ENCODE results near the gene C5orf15.

DNA sequence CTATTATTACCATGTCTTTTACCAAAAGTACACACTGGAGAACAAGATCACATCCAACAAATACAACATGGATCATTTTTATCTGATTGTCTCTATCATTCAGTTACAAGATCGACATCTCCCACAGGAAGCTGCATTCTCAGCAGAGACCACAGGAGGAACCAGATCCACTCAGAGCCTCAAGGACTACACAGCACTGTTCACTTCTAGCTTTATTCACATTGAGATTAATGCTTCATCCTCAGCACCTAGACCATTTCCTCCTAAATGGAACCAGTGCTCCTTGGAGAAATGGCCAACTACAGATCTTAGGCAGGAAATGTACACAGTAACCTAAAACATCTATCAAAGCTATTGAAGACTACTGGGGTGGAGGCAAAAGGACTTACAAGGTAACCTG is 13.3 kb upstream of the C5orf15 start:
- TF ChIP-seq, protein P1, sequence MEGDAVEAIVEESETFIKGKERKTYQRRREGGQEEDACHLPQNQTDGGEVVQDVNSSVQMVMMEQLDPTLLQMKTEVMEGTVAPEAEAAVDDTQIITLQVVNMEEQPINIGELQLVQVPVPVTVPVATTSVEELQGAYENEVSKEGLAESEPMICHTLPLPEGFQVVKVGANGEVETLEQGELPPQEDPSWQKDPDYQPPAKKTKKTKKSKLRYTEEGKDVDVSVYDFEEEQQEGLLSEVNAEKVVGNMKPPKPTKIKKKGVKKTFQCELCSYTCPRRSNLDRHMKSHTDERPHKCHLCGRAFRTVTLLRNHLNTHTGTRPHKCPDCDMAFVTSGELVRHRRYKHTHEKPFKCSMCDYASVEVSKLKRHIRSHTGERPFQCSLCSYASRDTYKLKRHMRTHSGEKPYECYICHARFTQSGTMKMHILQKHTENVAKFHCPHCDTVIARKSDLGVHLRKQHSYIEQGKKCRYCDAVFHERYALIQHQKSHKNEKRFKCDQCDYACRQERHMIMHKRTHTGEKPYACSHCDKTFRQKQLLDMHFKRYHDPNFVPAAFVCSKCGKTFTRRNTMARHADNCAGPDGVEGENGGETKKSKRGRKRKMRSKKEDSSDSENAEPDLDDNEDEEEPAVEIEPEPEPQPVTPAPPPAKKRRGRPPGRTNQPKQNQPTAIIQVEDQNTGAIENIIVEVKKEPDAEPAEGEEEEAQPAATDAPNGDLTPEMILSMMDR (IDR thresholded peaks at IDR 0.05), result no peak
- TF ChIP-seq POLR2A (IDR thresholded peaks at IDR 0.05), result no peak
- TF ChIP-seq POLR2AphosphoS5 (IDR thresholded peaks at IDR 0.05), result no peak
- no peak for TF ChIP-seq EP300 (IDR thresholded peaks at IDR 0.05)

Data from stomach (tissue), 4 donors.